NOMO-1 (cell line): ENCODE data around the gene THSD4.
"Not testable (repeated sequence)": the region's sequence is repeated elsewhere in the genome, so short reads cannot be mapped to it uniquely, and the experiment has no call there.

Experiments
- DNase-seq, 2 experiments: peaks; one replicate each; lab custom pipeline; 2025; ENCODE audit not compliant: unreplicated experiment in 2 of 2; lab: John Stamatoyannopoulos, UW

Gene THSD4

GRCh38 chr15:71658827-71659729 is 543.8 kb downstream of the THSD4 start:
- DNase-seq, result no peak

DNA sequence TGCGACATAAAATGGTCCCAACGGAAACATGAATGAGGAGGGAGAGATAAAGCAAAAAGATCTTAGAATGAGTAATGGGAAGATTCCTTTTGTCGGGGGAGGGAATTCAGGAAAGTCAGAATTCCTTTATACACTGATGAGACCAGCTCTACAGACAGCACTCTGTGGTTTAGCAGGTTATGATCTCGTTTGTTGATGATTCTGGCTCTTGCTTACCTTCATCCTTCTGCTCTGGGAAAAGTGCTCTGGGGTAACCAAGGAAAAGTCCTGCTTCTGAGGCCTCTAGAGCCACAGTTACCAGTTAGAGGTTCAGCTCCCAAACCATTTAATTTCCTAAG is 544.4 kb downstream of the THSD4 start:
- DNase-seq, result no peak

DNA sequence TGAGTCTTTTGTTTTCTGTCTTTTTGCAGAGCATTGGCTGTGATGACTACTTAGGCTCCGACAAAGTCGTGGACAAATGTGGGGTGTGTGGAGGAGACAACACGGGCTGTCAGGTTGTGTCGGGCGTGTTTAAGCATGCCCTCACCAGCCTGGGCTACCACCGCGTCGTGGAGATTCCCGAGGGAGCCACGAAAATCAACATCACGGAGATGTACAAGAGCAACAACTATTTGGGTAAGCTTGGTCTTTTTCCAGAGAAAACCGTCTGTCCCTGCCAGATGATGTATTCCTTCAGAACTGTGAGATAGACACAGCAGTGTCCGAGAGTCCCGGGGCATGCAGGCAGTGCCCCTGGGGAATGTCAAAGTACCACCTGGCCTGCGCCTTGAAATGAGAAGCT is 545.2 kb downstream of the THSD4 start:
- no peak for DNase-seq

DNA sequence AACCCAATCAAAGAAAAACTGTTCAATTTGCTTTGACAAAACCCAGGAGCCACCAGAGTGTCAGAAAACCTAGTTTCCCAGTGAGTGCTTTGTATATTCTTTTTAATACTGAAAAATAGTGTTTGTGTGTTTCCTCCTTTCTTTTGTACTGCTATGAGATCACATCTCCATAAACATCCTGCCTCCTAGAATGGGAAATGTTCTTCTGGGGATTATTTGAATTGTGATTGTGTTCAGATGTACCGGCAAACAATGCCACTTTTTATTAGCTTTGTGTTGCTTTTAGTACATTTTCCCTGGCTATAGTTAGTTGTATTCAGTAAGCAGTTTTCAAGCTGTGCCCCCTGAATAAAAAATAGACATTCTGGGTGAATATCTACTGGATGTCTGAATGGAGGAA is 547.0 kb downstream of the THSD4 start:
- DNase-seq, result no peak

DNA sequence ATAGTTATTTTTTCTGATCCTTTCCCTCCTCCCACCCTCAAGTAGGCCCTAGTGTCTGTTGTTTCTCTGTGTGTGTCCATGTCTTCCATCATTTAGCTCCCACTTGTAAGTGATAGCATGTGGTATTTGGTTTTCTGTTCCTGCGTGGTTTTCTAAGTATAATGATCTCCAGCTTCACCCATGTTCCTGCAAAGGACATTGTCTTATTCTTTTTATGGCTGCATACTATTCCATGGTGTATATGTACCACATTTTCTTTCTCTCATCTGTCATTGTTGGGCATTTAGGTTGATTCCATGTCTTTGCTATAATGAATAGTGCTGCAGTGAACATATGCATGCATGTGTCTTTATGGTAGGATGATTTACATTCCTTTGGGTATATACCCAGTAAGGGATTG is 549.4 kb downstream of the THSD4 start:
- no peak for DNase-seq

- no peak for DNase-seq
These were observed 551.7 kb downstream of the THSD4 start for GRCh38 chr15:71666763-71667620.

- DNase-seq, result no peak
These were observed 554.4 kb downstream of the THSD4 start for GRCh38 chr15:71669688-71670087.

- DNase-seq, result not testable (repeated sequence)
These were observed 555.0 kb downstream of the THSD4 start for GRCh38 chr15:71670222-71670621.

DNA sequence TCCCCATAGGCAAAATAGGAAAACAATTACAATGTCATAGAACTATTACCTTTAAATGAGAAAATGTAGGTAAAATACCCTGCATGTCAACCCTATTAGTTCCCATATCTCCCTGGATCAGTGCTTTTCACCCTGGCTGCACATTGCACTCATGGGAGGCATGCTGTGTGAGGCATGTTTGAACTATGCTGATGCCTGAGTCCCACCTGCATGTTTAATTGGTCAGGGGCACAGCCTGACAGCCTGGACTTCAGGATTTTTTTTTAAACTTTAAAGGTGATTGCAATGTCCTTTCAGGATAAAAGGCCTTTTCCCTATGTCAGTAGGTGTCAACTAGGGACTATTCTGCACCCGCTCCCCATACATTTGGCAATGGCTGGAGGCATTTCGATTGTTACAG is 559.1 kb downstream of the THSD4 start:
- DNase-seq, result no peak

DNA sequence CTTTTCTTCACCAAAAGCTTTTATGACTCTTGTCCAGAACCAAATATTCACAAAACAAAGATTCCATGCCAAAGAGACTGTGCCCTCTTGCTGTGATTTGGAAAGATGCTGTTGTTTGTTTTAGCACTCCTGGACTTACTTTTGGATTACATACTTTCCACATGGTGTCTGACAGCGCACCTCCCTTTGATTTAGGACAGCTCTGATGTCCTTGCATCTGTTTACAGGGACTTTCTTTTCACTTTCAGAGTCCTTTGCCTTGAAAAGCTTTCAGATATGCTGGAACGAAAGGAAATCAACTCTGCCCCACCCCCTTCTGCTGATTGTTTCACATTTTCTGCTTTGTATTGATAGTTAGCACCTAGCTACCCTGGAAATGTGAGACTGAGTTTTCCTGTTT is 562.1 kb downstream of the THSD4 start:
- DNase-seq, result no peak

- DNase-seq, result no peak
These were observed 562.5 kb downstream of the THSD4 start for GRCh38 chr15:71677766-71678165.

DNA sequence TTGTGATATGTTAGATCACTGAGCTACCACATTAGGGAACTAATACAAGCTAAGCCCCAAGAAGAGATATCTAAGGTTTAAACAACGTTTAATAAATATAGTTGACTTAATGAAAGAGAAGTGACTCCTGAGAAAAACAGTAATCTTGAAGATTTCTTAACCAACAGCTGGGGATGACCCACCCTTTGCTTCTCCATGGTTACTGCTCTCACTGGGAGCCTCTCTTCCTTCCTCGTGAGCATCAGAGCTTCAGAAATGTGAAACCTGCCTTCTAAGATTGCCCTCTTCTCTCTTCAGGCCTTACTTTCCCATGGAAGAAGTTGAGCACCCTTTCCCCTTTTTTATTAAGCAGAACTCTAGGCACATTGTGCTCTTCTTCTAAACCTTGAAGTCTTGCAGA is 562.9 kb downstream of the THSD4 start:
- DNase-seq, result no peak

- DNase-seq, result no peak
These were observed 563.3 kb downstream of the THSD4 start for GRCh38 chr15:71678605-71679004.

- no peak for DNase-seq
These were observed 564.0 kb downstream of the THSD4 start for GRCh38 chr15:71679223-71679792.

DNA sequence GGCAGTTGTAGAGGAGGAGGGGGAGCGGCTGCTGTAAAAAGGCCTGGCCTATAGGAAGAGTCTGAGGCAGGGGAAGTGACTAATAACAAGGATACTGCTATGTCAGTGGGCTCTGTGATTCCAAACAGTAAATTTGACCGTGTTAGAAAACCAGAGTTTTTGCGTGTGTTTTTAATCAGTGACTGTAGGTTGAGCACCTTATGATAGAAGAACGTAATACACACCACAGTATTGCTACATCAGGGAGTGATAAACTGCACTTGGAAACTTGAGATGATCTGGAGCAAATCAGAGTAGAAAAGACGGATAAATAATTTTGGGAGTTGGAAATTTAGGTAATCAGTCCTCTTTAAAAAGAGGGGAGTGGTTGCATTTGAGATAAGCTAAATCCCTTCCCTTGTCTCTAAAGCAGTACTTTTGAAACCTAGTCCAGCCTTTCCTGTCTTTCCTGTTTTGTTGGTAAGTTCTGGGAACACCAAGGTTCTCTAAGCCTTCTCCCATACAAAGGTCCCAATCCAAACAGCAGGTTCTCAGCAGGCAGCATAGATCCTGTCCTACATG is 564.6 kb downstream of the THSD4 start:
- no peak for DNase-seq

DNA sequence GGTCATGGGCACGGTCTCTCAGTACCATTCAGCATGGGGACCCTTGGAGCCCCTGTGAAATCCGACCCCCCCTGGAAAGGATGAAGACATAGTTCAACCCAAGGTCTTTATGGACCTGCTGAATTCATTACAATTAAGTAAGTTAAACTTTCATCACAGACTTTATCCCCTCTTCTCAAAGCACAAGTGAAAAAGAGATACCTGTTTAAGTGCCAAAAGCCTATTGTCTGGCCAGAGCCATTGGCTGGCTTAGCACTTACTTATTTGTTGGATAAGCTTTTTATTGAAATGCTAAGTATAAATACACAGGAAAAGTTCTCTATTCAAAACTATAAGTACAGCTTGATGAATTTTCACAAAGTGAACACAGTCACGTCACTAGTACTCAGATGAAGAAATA is 566.7 kb downstream of the THSD4 start:
- DNase-seq, result no peak

DNA sequence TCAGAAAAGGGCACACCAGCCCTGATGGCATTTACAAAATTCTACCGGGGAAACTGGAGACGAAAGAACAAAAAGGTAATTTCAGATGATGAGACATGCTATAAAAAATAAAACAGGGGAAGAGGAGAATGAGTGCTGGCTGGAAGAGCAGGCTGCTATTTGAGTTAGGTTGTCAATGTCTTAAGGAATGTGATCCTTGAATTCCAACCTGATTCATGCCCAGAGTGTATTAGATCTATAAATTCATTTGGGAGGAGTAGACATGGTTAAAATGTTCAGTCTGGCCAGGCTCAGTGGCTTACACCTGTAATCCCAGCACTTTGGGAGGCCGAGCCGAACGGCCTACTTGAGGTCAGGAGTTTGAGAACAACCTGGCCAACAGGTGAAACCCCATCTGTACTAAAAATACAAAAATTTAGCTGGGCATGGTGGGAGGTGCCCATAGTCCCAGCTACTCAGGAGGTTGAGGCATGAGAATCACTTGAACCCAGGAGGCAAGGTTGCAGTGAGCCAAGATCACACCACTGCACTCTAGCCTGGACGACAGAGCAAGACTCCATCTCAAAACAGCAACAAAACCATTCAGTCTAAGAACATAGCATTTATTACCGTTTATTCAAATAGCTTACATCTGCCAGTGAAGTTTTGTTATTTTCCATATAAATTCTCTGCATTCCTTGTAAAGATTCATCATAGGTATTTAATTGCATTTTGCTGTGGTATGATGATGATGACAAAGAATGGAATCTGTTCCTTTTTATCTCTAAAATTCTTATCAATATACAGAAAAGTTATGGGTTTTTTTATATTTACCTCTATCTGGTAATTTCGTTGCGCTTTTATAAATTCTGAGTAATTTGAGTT is 568.4 kb downstream of the THSD4 start:
- no peak for DNase-seq

- DNase-seq, result no peak
These were observed 570.2 kb downstream of the THSD4 start for GRCh38 chr15:71685420-71685993.

GRCh38 chr15:71686221-71687050 is 571.2 kb downstream of the THSD4 start:
- DNase-seq, result no peak
